ENCODE measurements around the gene GLOD4. TPM values are rescaled to one million over a fixed set of nuclear protein-coding genes. Genes with fewer than 3 reads are reported as not detected.

Gene GLOD4
- total RNA-seq, 4 donors from 2014 or later = 32.9 to 45.0 (median 41.4) TPM

DNA sequence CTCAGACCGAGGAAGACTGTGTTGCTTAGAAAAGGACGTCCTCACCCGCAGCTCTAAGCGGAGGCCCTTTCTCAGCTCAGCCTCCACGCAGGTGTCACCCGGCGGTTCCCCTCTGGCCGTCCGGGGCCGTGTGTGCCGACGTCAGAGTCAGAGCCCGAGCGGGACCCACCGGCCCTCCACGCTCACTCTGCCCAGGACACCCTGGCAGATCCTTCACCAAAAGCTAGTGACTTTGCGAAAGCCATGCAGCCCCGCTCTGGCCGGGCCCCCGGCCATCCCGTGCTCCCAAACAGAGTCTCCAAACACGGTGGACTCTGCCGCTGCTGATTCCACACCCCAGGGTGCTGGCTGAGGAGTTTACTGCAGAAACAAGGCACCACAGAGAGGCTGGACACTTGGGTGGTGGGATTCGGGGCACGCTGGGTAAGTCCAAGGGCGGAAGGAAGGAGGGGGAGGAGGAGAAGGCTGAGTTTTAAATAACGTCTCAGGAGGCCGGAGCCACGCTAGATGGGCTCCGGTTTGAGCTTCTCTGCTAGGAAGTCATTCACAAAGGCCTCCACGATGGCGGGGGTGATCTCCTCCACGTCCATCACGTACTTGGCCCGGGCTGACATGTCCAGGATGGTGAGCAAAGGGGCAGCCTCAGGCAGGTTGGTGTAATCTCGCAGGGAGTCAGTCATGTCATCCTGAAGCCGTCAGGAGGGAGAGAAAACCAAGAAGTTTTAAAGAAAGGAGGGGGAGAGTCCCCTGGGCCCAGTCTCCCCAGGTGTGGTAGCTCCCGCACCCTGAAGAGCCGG lies 18.6 kb upstream of the GLOD4 start:
- TF ChIP-seq, protein P1, sequence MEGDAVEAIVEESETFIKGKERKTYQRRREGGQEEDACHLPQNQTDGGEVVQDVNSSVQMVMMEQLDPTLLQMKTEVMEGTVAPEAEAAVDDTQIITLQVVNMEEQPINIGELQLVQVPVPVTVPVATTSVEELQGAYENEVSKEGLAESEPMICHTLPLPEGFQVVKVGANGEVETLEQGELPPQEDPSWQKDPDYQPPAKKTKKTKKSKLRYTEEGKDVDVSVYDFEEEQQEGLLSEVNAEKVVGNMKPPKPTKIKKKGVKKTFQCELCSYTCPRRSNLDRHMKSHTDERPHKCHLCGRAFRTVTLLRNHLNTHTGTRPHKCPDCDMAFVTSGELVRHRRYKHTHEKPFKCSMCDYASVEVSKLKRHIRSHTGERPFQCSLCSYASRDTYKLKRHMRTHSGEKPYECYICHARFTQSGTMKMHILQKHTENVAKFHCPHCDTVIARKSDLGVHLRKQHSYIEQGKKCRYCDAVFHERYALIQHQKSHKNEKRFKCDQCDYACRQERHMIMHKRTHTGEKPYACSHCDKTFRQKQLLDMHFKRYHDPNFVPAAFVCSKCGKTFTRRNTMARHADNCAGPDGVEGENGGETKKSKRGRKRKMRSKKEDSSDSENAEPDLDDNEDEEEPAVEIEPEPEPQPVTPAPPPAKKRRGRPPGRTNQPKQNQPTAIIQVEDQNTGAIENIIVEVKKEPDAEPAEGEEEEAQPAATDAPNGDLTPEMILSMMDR (IDR thresholded peaks at IDR 0.05; ENCODE audit: low read depth) = no peak

DNA sequence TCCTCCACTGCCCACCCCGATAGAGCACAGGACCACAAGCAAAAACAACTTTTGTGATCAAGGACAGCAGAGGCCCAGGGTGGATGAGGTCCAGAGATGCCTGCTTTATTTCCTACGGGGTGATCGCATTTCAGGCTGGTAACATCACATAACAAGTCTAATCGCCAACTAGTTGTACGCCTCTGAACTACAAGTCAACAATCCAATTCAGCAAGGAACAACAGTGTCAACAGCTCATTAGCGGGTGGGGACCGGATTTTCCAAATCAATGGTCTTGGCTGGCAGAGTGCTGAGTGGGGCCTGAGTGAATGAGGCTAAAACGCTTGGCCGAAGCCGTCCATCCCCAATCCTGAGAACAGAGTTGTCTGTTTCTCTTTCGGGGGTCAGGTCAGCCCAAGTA lies 17.2 kb upstream of the GLOD4 start:
- TF ChIP-seq, protein P1 (IDR thresholded peaks at IDR 0.05; ENCODE audit: low read depth) = no peak

DNA sequence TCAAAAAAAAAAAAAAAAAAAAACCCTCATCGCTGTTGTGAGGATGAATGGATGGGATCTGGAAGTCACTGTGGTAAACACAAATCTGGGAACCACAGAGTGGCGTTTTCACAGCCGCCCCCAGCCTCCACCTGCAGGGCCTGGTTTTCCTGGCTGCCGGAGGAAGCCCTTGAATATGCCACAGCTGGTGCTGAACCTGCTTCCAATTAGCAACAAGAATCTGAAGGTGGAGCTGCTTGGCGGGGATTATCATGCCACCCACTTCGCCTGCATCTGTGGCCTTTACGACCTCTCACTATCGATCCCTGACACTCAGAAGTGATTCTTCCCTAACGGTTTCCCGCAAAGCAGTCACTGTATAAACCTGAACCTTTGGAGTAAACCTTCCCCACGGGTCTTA lies 16.2 kb upstream of the GLOD4 start:
- TF ChIP-seq, protein P1 (IDR thresholded peaks at IDR 0.05; ENCODE audit: low read depth) = no peak

DNA sequence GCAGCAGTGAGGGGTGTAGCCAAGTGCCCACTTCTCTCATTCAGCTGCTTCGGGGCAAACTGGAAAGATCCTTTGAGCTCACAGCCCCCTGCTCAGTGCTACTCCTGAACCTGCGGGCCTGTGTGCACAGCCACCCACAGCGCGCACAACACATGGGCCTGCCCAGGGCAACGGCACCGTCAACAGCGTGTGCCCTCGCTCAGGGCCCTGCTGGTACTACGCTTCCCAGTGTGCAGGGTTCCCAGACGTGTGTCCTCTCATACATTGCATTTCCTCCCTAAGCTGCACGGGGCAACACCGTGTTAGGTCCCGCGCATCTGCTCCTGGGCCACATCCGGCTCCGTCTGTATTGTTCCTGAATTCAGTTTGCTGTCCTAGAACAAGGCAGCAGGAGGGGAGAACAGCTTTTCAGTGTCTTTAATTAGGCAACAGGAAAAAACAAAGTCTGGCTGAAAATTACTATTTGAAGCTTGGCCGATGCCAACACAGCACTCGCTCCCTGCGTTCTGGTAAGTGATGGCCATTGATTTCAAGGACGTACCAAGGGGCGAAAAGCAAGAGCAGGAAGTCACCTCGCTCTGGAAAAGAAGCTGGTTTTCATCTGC lies 15.3 kb upstream of the GLOD4 start:
- TF ChIP-seq, protein P1 (IDR thresholded peaks at IDR 0.05; ENCODE audit: low read depth) = no peak

DNA sequence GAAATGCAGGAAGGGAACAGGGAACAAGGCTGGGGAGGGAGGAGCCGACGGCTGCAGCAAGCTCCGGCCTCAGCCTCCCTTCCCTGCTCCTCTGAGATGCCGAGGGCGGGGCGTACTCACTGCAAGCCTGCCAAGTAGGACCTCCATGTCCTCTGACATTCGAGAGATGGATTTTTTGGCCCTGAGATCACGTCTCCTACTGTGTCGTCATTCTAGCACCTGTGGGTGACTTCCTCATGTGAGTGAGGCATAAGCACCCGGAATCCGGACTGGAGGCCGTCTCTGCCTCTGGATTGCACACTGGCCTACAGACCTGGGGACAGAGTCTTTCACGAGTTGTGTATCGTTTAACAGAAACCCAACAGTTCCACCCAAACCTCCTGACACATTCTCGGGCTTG lies 14.5 kb upstream of the GLOD4 start:
- TF ChIP-seq, protein P1 (IDR thresholded peaks at IDR 0.05; ENCODE audit: low read depth) = no peak

DNA sequence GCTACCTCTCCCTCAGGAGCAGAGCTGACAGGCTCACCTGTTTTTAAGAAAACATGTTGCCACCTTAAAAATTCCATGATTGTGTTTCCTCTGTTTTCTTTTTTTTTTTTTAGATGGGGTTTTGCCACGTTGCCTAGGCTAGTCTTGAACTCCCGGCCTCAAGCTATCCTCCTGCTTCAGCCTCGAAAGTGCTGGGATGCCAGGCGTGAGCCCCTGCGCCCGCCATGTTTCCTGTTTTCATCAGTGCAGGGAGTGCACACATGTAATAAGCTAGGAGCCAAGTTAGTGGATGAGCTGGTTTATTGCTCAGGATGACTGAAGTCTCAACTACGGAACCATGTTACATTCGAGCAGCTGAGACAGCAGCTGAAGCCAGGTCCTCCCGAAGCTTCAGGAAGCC lies 13.6 kb upstream of the GLOD4 start:
- TF ChIP-seq, protein P1 (IDR thresholded peaks at IDR 0.05; ENCODE audit: low read depth) = no peak

DNA sequence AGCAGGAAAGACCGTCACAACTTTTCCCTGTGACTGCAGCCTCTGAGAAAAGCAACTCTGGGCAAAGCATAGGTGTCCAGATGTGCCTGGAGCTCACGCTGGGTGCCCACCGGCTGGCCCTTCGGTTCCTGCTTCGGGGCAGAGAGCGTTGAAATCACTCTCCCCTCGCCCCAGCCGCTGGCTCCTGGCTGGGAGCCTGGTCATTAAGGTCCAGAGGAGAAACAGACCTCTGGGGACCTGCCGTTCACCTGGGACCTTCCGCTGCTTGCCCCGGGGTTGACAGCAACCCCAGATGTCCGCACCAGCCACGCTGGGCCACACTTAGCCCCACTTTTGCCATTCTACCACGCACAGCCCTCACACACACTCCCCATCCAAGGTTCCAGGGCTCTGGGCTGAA lies 13.2 kb upstream of the GLOD4 start:
- TF ChIP-seq, protein P1 (IDR thresholded peaks at IDR 0.05; ENCODE audit: low read depth) = no peak

Measured in subcutaneous adipose tissue (tissue), 4 donors.